Right lobe of liver (tissue), 6 donors: ENCODE data around the gene MBOAT1. TPM values are rescaled to one million over a fixed set of nuclear protein-coding genes. Genes with fewer than 3 reads are reported as not detected.

Experiments used
- ATAC-seq, 4 donors: fragments of 200-7000 bp; cut with Tn5 transposase; one replicate each; pipeline ENCODE4 v1.9.1; 2020; ENCODE audit warnings: mild to moderate bottlenecking in 4 of 4, moderate library complexity in 4 of 4
- DNase-seq, 3 donors: peaks; one replicate each; pipeline ENCODE4 v3.0.0-alpha.2; 2020
- H3K27ac ChIP-seq, 3 donors: fragments of 200-600 bp; one replicate each; pipeline ENCODE4 v1.8.0; 2022
- H3K27me3 ChIP-seq, 2 donors: fragments of 200-600 bp; one replicate each; pipeline ENCODE4 v1.8.0; 2022
- H3K36me3 ChIP-seq, 4 donors: fragments of 200-600 bp; sonication (generic) in 1 of 4; one replicate each; pipeline versions ENCODE4 v1.5.1 to v1.8.0; 2017 to 2022; ENCODE audit warnings: control low read depth in 1 of 4
- H3K4me1 ChIP-seq, 4 donors: fragments of 200-600 bp; sonication (generic) in 1 of 4; one replicate each; pipeline versions ENCODE4 v1.5.1 to v1.8.0; 2017 to 2022; ENCODE audit warnings: control low read depth in 1 of 4
- H3K4me3 ChIP-seq, 3 donors: fragments of 200-600 bp; one replicate each; pipeline ENCODE4 v1.8.0; 2022
- H3K9me3 ChIP-seq, 4 donors: fragments of 200-600 bp; sonication (generic) in 1 of 4; one replicate each; pipeline versions ENCODE4 v1.5.1 to v1.8.0; 2017 to 2022; ENCODE audit warnings: control low read depth in 1 of 4
- POLR2A ChIP-seq: fragments of 450-650 bp; IDR thresholded peaks from one replicate; pipeline ENCODE4 v1.6.1; 2017; ENCODE audit warnings: antibody characterized with exemption, mild to moderate bottlenecking
- WGBS: methylation state at CpG from one replicate; pipeline ENCODE4 v1.1.6; 2018; ENCODE audit warnings: low coverage, low lambda C conversion rate; ENCODE audit not compliant: insufficient coverage; ENCODE audit errors: missing lambda C conversion rate; 5-methylcytosine and 5-hydroxymethylcytosine counted together
- intact Hi-C, 2 donors: fragments of 100-400 bp; cut with DNase I; formaldehyde crosslinking; loops; one replicate each; pipeline versions ENCODE4 v1.11.2 to v1.14.1; 2022
- total RNA-seq, 6 experiments: library from RNA; depleted of rRNA in 2 of 6; stranded (reverse); fragments of >200 nt in 2 of 6; fragmentation: NEBNext Ultra II Directional in 3 of 6; extraction: Animal tissue kit (Norgen Biotek cat#: 25700) in 3 of 6; gene quantifications; one replicate each; pipeline versions ENCODE4 v1.1.0 to v1.2.4, GENCODE V29; 2016 to 2023
- TF ChIP-seq, protein P1 (sequence below), 4 donors: fragments of 200-600 bp in 3 of 4; fragments of 450-650 bp in 1 of 4; IDR thresholded peaks; one replicate each; pipeline versions ENCODE4 v1.5.1 to v1.8.0; 2016 to 2022; ENCODE audit warnings: antibody characterized with exemption in 4 of 4, mild to moderate bottlenecking in 2 of 4
- donor health status: DM: no; HTN: yes; CAD: no.
- donor health status: DM: no; HTN: no; CAD: no.
- donor health status: DM: no; HTN: no; CAD: no.
- donor health status: DM: no; HTN: yes; CAD: no.
- donor health status: DM: no; HTN: yes; CAD: no.

Gene MBOAT1
- total RNA-seq, 6 experiments from 2014 or later = 3.6 to 10.0 (median 5.9) TPM

DNA sequence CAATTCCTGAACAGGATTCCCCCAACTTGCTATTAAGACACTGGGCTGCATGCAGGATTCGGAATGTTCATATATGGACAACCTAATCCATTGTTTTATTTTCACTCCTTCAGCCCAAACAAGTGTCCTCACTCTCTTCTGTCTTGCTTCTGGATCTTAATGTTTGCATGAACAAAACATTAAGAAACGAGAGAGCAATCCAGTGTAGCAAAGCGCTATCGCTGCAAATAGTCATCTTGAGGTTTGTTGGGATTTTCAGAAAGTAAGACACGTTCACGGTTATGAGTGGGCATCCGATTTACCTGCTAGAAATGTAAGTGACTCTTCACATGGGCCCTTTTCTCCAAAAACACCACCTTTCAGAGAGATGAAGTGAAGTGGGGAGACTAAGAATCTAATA is 156.4 kb downstream of the MBOAT1 start:
- no peak overlapping the region for H3K4me3 ChIP-seq
- DNase-seq (no peak), ATAC-seq (no peak)
- no peaks in the 10 kb centered on the region for H3K9me3 ChIP-seq
- H3K4me1 ChIP-seq = no peaks in the 10 kb centered on the region
- H3K27ac ChIP-seq = no peak overlapping the region
- H3K27me3 ChIP-seq = no peaks in the 10 kb centered on the region
- H3K36me3 ChIP-seq = no peaks in the 10 kb centered on the region
- intact Hi-C loops = no loop called here
- TF ChIP-seq, protein P1, sequence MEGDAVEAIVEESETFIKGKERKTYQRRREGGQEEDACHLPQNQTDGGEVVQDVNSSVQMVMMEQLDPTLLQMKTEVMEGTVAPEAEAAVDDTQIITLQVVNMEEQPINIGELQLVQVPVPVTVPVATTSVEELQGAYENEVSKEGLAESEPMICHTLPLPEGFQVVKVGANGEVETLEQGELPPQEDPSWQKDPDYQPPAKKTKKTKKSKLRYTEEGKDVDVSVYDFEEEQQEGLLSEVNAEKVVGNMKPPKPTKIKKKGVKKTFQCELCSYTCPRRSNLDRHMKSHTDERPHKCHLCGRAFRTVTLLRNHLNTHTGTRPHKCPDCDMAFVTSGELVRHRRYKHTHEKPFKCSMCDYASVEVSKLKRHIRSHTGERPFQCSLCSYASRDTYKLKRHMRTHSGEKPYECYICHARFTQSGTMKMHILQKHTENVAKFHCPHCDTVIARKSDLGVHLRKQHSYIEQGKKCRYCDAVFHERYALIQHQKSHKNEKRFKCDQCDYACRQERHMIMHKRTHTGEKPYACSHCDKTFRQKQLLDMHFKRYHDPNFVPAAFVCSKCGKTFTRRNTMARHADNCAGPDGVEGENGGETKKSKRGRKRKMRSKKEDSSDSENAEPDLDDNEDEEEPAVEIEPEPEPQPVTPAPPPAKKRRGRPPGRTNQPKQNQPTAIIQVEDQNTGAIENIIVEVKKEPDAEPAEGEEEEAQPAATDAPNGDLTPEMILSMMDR (IDR thresholded peaks at IDR 0.05) = no peak
- TF ChIP-seq POLR2A = no peak
- WGBS = 80% methylated on average over 7 of the region's 7 CpGs

Other genes with a start within 250 kb of the MBOAT1 start
- gene E2F3, start 189.4 kb upstream of the MBOAT1 start, total RNA-seq = 1 to 10 TPM; 1.1 to 6.3 (median 4.1) TPM